LNCAP (cell line): ENCODE data around the gene KLHL36.

Experiments used
- TF ChIP-seq, protein P1 (sequence below): fragments of 450-650 bp; IDR thresholded peaks from 2 replicates; pipeline ENCODE4 v1.5.1; 2017; ENCODE audit warnings: mild to moderate bottlenecking

Gene KLHL36

DNA sequence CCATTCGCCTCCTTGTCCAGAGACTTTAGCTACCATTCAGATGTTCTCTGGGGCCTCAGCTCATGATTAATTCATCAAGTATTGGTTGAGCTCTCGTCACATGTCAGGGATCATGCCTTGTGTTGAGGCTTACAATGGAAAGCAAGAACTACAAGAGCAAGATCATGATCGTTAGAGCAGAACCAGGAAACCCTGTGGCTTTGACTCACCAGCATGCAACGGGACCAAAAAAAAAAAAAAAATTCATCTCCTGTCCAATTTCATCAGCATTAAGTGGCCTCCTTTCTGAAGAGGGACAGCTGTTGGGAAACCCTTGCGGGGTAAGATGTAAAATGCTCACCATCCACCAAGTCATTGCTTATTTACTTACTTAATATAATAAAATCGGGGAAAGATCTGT is 39.4 kb downstream of the KLHL36 start:
- TF ChIP-seq, protein P1, sequence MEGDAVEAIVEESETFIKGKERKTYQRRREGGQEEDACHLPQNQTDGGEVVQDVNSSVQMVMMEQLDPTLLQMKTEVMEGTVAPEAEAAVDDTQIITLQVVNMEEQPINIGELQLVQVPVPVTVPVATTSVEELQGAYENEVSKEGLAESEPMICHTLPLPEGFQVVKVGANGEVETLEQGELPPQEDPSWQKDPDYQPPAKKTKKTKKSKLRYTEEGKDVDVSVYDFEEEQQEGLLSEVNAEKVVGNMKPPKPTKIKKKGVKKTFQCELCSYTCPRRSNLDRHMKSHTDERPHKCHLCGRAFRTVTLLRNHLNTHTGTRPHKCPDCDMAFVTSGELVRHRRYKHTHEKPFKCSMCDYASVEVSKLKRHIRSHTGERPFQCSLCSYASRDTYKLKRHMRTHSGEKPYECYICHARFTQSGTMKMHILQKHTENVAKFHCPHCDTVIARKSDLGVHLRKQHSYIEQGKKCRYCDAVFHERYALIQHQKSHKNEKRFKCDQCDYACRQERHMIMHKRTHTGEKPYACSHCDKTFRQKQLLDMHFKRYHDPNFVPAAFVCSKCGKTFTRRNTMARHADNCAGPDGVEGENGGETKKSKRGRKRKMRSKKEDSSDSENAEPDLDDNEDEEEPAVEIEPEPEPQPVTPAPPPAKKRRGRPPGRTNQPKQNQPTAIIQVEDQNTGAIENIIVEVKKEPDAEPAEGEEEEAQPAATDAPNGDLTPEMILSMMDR = no peak

DNA sequence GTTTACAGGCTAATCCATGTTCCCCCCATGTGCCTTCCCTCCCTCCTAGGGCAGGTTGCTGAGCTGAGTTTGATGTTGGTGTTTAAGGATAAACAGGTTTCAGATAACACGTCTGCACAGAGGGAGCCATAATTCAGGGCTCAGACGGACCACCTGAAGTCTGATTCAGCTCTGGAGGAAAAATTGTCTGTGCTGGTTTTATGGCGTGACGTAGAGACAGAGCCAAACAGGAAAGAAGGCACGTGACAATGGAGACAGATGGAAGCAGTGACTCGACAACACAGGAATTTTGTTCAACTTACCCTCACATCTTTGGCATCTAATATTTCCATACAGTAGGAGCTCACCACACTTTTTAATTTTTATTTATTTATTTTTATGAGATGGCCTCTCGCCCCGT is 40.8 kb downstream of the KLHL36 start:
- TF ChIP-seq, protein P1 = no peak

DNA sequence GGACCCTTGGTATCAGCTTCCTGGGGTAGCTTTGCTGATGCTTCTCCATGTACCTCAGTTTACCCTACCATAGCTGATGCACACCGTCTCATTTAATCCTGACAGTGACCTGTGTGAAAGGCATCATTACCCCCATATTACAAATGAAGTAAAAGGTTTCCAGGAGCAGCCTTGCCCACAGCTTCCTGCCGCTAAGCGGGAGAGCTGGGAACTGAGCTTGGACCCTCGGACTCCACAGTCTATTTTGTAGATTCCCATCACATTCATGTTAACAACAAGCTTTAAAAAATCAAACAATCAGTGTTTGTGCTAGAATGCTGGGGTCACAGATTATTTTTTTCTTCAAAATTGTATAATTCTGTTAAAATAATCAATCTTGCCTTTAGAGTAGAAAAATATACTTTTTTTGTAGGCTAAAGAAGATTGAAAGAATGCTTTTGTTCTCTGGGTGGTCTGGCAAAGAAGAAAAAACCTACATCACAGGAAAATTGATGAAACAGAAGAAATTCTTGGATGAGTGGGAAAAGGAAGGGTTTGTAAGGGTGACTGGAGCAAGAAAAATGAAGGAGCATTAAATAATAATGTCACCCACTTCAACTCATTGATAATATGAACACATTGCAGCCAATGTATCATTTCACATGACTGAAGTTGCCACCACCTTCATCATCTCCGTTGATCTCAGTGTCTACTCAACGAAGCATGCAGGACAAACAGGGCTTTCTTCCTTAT is 41.9 kb downstream of the KLHL36 start:
- TF ChIP-seq, protein P1 = no peak

DNA sequence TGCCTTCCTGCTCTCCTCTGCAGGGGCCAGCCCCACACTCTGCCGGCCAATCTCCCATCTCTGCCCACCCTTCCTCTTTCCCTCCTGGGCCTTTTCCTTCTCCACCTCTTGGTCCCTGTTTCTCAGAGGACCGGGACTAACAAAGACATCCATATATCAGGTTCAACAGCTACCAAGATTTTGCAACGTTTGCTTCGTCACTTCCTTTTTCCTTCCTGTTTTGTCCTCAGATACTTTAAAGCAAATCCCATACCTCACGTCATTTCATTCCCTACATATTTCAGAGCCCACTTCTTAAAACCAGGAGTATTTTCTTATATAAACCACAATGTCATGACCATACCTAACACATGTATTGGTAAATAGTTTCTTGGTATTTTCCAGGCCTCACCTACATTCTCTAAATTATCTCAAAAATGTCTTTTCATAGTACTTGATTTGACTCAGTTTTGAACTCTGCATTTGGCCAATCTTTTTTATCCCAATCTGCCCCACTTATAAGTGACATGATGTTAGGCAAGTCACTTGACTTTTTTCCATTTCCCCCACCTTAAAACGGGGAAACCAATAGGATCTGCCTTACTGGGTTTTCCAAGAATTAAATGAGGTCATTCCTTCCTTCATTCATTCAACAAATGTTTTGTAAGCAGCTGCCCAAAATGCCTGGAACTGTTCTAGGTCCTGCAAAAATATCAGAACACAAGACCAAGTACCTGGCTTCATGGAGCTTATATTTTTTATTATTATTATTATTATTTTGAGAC is 44.3 kb downstream of the KLHL36 start:
- TF ChIP-seq, protein P1 = no peak

DNA sequence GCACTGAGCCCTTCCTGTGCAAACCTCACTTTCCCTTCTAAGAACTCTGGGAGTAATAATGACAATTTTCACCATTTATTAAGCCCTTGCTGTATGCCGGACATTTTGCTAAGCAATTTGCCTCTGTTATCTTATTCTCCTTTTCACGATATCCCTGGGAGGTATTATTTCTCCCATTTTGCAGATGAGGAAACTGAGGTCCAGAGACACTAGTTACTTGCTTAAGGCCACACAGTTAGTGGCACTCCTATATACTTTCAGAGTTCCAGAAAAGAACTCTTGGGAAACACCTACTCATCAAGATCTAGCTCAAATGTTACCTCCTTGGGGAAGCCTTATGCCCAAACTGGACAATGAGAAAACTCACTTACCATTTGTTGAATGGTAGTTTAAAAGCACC is 46.7 kb downstream of the KLHL36 start:
- TF ChIP-seq, protein P1 = no peak

DNA sequence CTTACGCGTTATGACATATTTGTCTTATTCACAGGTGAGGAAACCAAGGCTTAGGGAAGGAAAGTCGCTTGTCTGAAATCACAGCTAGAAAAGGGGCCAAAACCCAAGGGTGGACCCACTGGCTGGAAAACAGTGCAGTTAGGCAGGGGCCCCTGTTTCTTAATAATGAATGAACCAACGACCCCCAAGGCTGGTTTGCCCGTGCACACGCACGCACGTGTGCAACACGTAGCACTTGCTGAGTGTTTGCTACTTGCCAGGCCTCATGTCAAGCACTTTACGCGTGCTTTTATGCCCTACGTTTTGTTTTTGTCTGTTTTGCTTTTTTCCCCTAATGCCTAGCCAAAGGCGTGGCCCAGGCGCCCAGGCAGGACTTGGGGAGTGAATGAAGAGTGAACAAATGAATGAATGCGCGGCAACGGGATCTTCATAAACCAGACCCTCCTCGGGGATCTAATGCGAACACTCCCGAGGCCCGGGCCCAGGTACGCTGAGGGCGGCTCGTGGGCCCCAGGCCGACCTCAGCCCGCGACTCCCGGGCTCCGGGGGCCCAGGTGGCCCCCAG is 50.9 kb downstream of the KLHL36 start:
- TF ChIP-seq, protein P1 = no peak

DNA sequence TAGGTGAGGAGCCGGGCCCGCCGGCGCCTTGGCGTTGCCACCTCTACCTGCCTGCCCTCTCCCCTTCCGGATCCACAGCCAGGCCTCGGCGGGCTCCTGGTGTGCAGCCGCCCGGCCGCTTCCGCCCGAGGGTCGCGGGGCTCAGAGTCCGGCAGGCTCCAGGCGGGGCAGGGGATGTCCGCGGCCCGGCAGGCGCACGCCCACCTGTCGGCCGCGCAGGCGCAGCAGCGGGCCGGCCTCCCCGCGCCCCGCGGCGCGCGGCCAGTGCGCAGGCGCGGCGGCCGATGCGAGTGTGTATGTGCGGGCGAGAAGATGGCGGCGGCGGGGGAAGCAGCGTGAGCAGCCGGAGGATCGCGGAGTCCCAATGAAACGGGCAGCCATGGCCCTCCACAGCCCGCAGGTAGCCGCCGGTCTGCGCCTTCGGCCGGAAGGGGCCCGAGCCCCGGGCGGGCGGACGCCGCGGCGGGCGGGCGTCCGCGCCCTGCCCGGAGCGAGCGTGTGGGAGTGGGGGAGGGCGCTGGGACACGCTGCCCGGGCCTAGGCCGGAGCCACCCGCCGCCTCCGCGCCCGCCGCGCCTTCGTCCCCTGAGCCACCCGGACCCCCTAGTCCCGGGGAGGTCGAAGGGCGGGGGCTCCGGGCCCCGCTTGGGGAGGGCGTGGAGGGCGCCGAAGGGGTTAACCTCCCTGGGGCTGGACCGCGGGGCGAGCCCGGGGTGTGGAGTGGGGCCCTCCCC is 51.6 kb downstream of the KLHL36 start, which contains the start of gene USP10:
Gene USP10 (plus strand): TSS at position 289 of the 734 bp plus-strand sequence. CDS start 91 bp downstream, at position 380.
- TF ChIP-seq, protein P1 = no peak
